ENCODE data around the gene TFAP2E. TPM values are rescaled to one million over a fixed set of nuclear protein-coding genes. Genes with fewer than 3 reads are reported as not detected.
A peak's percentile ranks its signal among the peaks of the same experiment; 100 is the strongest.

TFAP2E gene
- total RNA-seq, 1 donor from 2014 or later, result 0.41 TPM

GRCh38 chr1:35532497-35533223 lies 40.5 kb upstream of the TFAP2E start:
- DNase-seq (ENCODE audit: low read depth), result peak; percentile 44
- H3K9me3 Mint-ChIP-seq (ENCODE audit: unreplicated experiment), result peaks cover 25% of the 10 kb centered on the region
- no peak overlapping the region for H3K27ac Mint-ChIP-seq (ENCODE audit: unreplicated experiment)
- no peaks in the 10 kb centered on the region for H3K27me3 Mint-ChIP-seq (ENCODE audit: low read depth, unreplicated experiment)
- Histone ChIP-seq H3K79me2 (ENCODE audit: insufficient read depth, low read length) (peaks cover 24% of the 10 kb centered on the region), H3K9ac (ENCODE audit: low read length) (no peak overlapping the region), H4K20me1 (ENCODE audit: insufficient read depth, low read length) (peaks cover 25% of the 10 kb centered on the region), H3K4me2 (ENCODE audit: low read length) (no peak overlapping the region), H3K27me3 (ENCODE audit: insufficient read depth, low read length) (no peaks in the 10 kb centered on the region), H3K36me3 (ENCODE audit: insufficient read depth, low read length) (peaks cover 3% of the 10 kb centered on the region), H3K4me3 (ENCODE audit: insufficient read depth, low read depth, low read length) (no peak overlapping the region), H3K9me3 (ENCODE audit: insufficient read depth, low read depth, low read length) (no peaks in the 10 kb centered on the region), H2AFZ (ENCODE audit: low read depth, low read length) (no peak overlapping the region), H3K27ac (ENCODE audit: low read depth, low read length) (no peak overlapping the region), H3K4me1 (ENCODE audit: insufficient read depth, low read length) (peaks cover under 1% of the 10 kb centered on the region)
- peaks cover 12% of the 10 kb centered on the region for H3K4me1 Mint-ChIP-seq (ENCODE audit: low read depth, unreplicated experiment)
- peaks cover 34% of the 10 kb centered on the region for H3K36me3 Mint-ChIP-seq (ENCODE audit: low read depth, unreplicated experiment)
- H3K4me3 Mint-ChIP-seq (ENCODE audit: unreplicated experiment), result no peak overlapping the region
- FAIRE-seq, result no peak
- TF ChIP-seq EZH2 (IDR thresholded peaks at IDR 0.05; ENCODE audit: insufficient read depth, low read length) (no peak), CTCF (IDR thresholded peaks at IDR 0.05; ENCODE audit: insufficient read depth, low read depth, low read length) (no peak)

- Histone ChIP-seq H2AFZ (ENCODE audit: low read depth, low read length) (no peak overlapping the region), H3K36me3 (ENCODE audit: insufficient read depth, low read length) (peaks cover 3% of the 10 kb centered on the region), H3K4me2 (ENCODE audit: low read length) (no peak overlapping the region), H3K79me2 (ENCODE audit: insufficient read depth, low read length) (peaks cover 24% of the 10 kb centered on the region), H4K20me1 (ENCODE audit: insufficient read depth, low read length) (peaks cover 28% of the 10 kb centered on the region), H3K4me3 (ENCODE audit: insufficient read depth, low read depth, low read length) (no peak overlapping the region), H3K9me3 (ENCODE audit: insufficient read depth, low read depth, low read length) (no peaks in the 10 kb centered on the region), H3K9ac (ENCODE audit: low read length) (no peak overlapping the region), H3K27me3 (ENCODE audit: insufficient read depth, low read length) (no peaks in the 10 kb centered on the region), H3K27ac (ENCODE audit: low read depth, low read length) (no peak overlapping the region), H3K4me1 (ENCODE audit: insufficient read depth, low read length) (peaks cover 6% of the 10 kb centered on the region)
- peaks cover 30% of the 10 kb centered on the region for H3K36me3 Mint-ChIP-seq (ENCODE audit: low read depth, unreplicated experiment)
- DNase-seq (ENCODE audit: low read depth) (no peak), FAIRE-seq (peak; percentile 37)
- peaks cover 18% of the 10 kb centered on the region for H3K9me3 Mint-ChIP-seq (ENCODE audit: unreplicated experiment)
- no peak overlapping the region for H3K27ac Mint-ChIP-seq (ENCODE audit: unreplicated experiment)
- peaks cover 12% of the 10 kb centered on the region for H3K4me1 Mint-ChIP-seq (ENCODE audit: low read depth, unreplicated experiment)
- TF ChIP-seq EZH2 (IDR thresholded peaks at IDR 0.05; ENCODE audit: insufficient read depth, low read length) (no peak), CTCF (IDR thresholded peaks at IDR 0.05; ENCODE audit: insufficient read depth, low read depth, low read length) (no peak)
- no peaks in the 10 kb centered on the region for H3K27me3 Mint-ChIP-seq (ENCODE audit: low read depth, unreplicated experiment)
- H3K4me3 Mint-ChIP-seq (ENCODE audit: unreplicated experiment), result no peak overlapping the region
Measured at GRCh38 chr1:35533586-35533985, 39.5 kb upstream of the TFAP2E start.

- Mint-ChIP-seq H3K4me3 (ENCODE audit: unreplicated experiment) (no peak overlapping the region), H3K9me3 (ENCODE audit: unreplicated experiment) (peaks cover 7% of the 10 kb centered on the region), H3K36me3 (ENCODE audit: low read depth, unreplicated experiment) (peaks cover 22% of the 10 kb centered on the region), H3K27me3 (ENCODE audit: low read depth, unreplicated experiment) (no peaks in the 10 kb centered on the region), H3K4me1 (ENCODE audit: low read depth, unreplicated experiment) (peaks cover 25% of the 10 kb centered on the region), H3K27ac (ENCODE audit: unreplicated experiment) (no peak overlapping the region)
- peaks cover 23% of the 10 kb centered on the region for H3K4me1 ChIP-seq (ENCODE audit: insufficient read depth, low read length)
- TF ChIP-seq EZH2 (IDR thresholded peaks at IDR 0.05; ENCODE audit: insufficient read depth, low read length) (no peak), CTCF (IDR thresholded peaks at IDR 0.05; ENCODE audit: insufficient read depth, low read depth, low read length) (no peak)
- H3K79me2 ChIP-seq (ENCODE audit: insufficient read depth, low read length), result peaks cover 24% of the 10 kb centered on the region
- H4K20me1 ChIP-seq (ENCODE audit: insufficient read depth, low read length), result peaks cover 44% of the 10 kb centered on the region
- peaks cover 2% of the 10 kb centered on the region for H3K36me3 ChIP-seq (ENCODE audit: insufficient read depth, low read length)
- no peaks in the 10 kb centered on the region for H3K27me3 ChIP-seq (ENCODE audit: insufficient read depth, low read length)
- H3K4me3 ChIP-seq (ENCODE audit: insufficient read depth, low read depth, low read length), result no peak overlapping the region
- H3K9ac ChIP-seq (ENCODE audit: low read length), result no peak overlapping the region
- no peaks in the 10 kb centered on the region for H3K9me3 ChIP-seq (ENCODE audit: insufficient read depth, low read depth, low read length)
- no peak overlapping the region for H3K27ac ChIP-seq (ENCODE audit: low read depth, low read length)
- peak; percentile 32 for DNase-seq (ENCODE audit: low read depth)
- H3K4me2 ChIP-seq (ENCODE audit: low read length), result no peak overlapping the region
- no peak for FAIRE-seq
- H2AFZ ChIP-seq (ENCODE audit: low read depth, low read length), result no peak overlapping the region
Measured at GRCh38 chr1:35535243-35535642, 37.9 kb upstream of the TFAP2E start.
